Measurements from ENCODE around the gene HTR7.

Gene HTR7

DNA sequence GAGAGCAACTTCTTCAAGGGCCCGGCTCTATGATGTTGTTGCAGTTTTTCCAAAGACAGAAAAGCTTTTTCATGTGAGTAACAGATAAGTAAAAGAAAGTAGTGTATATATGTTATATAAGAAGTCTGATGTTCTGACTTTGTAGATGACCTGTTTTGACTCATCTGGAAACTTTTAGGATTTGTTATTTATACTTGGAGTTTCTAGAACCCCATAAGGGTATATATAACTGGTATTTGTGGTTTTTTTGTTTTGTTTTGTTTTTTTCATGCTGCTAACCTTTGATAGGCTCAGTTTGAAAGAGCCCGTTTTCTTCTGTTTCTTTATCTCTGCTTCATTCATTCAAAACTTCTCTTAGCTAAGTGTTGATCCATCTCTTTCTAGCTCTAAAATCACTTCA, 21.2 kb upstream of the HTR7 start:
- Histone ChIP-seq H3K23ac (ENCODE audit: low read length in 2 of 2) (no peak overlapping the region), H3K9me3 (ENCODE audit: control insufficient read depth, low read length) (no peaks in the 10 kb centered on the region), H2BK12ac (ENCODE audit: low read length in 2 of 2) (no peak overlapping the region), H3K4ac (ENCODE audit: low read depth in 1 of 2, low read length in 2 of 2) (no peak overlapping the region), H3K4me2 (ENCODE audit: low read length, poor library complexity, severe bottlenecking) (no peak overlapping the region), H3K27ac (ENCODE audit: low read length, poor library complexity, severe bottlenecking) (no peak overlapping the region), H3K27me3 (ENCODE audit: control insufficient read depth in 1 of 2, insufficient read depth in 1 of 2, low read length in 2 of 2) (no peaks in the 10 kb centered on the region), H2AK5ac (ENCODE audit: low read length, severe bottlenecking) (no peak overlapping the region), H2BK120ac (ENCODE audit: low read depth, low read length) (no peak overlapping the region), H4K8ac (ENCODE audit: low read length) (no peak overlapping the region), H3K4me3 (ENCODE audit: insufficient read depth in 1 of 2, low read depth in 1 of 2, low read length in 2 of 2) (no peak overlapping the region), H3K9ac (ENCODE audit: low read length) (no peak overlapping the region), H2AFZ (ENCODE audit: low read depth, low read length) (no peak overlapping the region), H3K4me1 (ENCODE audit: control insufficient read depth, insufficient read depth, low read depth, low read length) (no peaks in the 10 kb centered on the region), H2BK5ac (ENCODE audit: low read depth, low read length, poor library complexity, severe bottlenecking) (no peak overlapping the region), H3K18ac (ENCODE audit: low read depth in 1 of 2, low read length in 2 of 2) (no peak overlapping the region), H4K91ac (ENCODE audit: low read length) (no peak overlapping the region), H3K79me1 (replicated peaks; ENCODE audit: low read length, poor library complexity, severe bottlenecking) (peaks cover 14% of the 10 kb centered on the region), H3K36me3 (ENCODE audit: control insufficient read depth in 1 of 2, insufficient read depth in 2 of 2, low read depth in 1 of 2, low read length in 2 of 2) (peaks cover 9 to 64% of the 10 kb centered on the region in 2 experiments), H2BK15ac (ENCODE audit: low read depth, poor library complexity, severe bottlenecking) (no peak overlapping the region), H3K14ac (ENCODE audit: low read length in 2 of 2) (no peak overlapping the region)
- no peak for DNase-seq
- 94% methylated on average over 1 of the region's 2 CpGs for WGBS

DNA sequence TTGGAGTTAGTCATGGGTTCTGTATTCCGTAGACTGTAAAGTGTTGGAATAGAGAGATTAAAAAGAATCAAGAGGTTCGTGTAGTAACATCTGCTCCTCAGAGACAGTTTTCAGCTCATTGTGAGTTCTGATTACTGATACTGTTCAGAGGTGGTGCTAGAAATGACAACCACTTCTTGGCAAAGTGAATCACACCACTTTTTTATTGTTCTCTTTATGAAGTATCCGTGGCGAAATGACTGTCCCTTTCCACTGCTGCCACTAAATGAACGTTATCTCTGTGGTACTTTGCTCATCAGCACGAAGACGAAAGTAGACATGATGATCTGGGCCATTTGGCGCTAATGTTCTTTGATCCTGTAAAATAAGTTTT, 14.8 kb upstream of the HTR7 start:
- Histone ChIP-seq H3K9ac (ENCODE audit: low read length) (peak overlapping the region; percentile 87), H2BK12ac (ENCODE audit: low read length in 2 of 2) (no peak overlapping the region), H3K4ac (ENCODE audit: low read depth in 1 of 2, low read length in 2 of 2) (no peak overlapping the region), H2BK120ac (ENCODE audit: low read depth, low read length) (no peak overlapping the region), H3K4me1 (ENCODE audit: control insufficient read depth, insufficient read depth, low read depth, low read length) (peaks cover 2% of the 10 kb centered on the region), H3K18ac (ENCODE audit: low read depth in 1 of 2, low read length in 2 of 2) (no peak overlapping the region), H3K4me3 (ENCODE audit: insufficient read depth in 1 of 2, low read depth in 1 of 2, low read length in 2 of 2) (peak overlapping the region; percentile 89 to 91), H2AFZ (ENCODE audit: low read depth, low read length) (no peak overlapping the region), H3K27ac (ENCODE audit: low read length, poor library complexity, severe bottlenecking) (no peak overlapping the region), H2BK15ac (ENCODE audit: low read depth, poor library complexity, severe bottlenecking) (no peak overlapping the region), H3K36me3 (ENCODE audit: control insufficient read depth in 1 of 2, insufficient read depth in 2 of 2, low read depth in 1 of 2, low read length in 2 of 2) (peaks cover 6 to 23% of the 10 kb centered on the region in 2 experiments), H3K79me1 (replicated peaks; ENCODE audit: low read length, poor library complexity, severe bottlenecking) (peaks cover 18% of the 10 kb centered on the region), H3K27me3 (ENCODE audit: control insufficient read depth in 1 of 2, insufficient read depth in 1 of 2, low read length in 2 of 2) (peaks cover 0 to 12% of the 10 kb centered on the region in 2 experiments), H3K4me2 (ENCODE audit: low read length, poor library complexity, severe bottlenecking) (peak overlapping the region; percentile 67), H4K8ac (ENCODE audit: low read length) (no peak overlapping the region), H4K91ac (ENCODE audit: low read length) (no peak overlapping the region), H2BK5ac (ENCODE audit: low read depth, low read length, poor library complexity, severe bottlenecking) (no peak overlapping the region), H2AK5ac (ENCODE audit: low read length, severe bottlenecking) (no peak overlapping the region), H3K9me3 (ENCODE audit: control insufficient read depth, low read length) (peaks cover 5% of the 10 kb centered on the region), H3K14ac (ENCODE audit: low read length in 2 of 2) (no peak overlapping the region), H3K23ac (ENCODE audit: low read length in 2 of 2) (no peak overlapping the region)
- WGBS: 66% methylated on average over 8 of the region's 8 CpGs
- no peak for DNase-seq

- H3K4me3 ChIP-seq (ENCODE audit: insufficient read depth in 1 of 2, low read depth in 1 of 2, low read length in 2 of 2): peak within 1 kb of the TSS; percentile 89 to 91
- no peak within 1 kb of the TSS for H2BK12ac ChIP-seq (ENCODE audit: low read length in 2 of 2)
- H3K27me3 ChIP-seq (ENCODE audit: control insufficient read depth in 1 of 2, insufficient read depth in 1 of 2, low read length in 2 of 2): peaks cover 1 to 19% of the 10 kb centered on the region in 2 experiments
- peak within 1 kb of the TSS; percentile 8 for H3K27ac ChIP-seq (ENCODE audit: low read length, poor library complexity, severe bottlenecking)
- peak; percentile 87 for DNase-seq
- no peak within 1 kb of the TSS for H2BK120ac ChIP-seq (ENCODE audit: low read depth, low read length)
- H3K9ac ChIP-seq (ENCODE audit: low read length): peak within 1 kb of the TSS; percentile 87
- peak within 1 kb of the TSS; percentile 94 for H4K8ac ChIP-seq (ENCODE audit: low read length)
- H2AK5ac ChIP-seq (ENCODE audit: low read length, severe bottlenecking): no peak within 1 kb of the TSS
- no peak within 1 kb of the TSS for H3K23ac ChIP-seq (ENCODE audit: low read length in 2 of 2)
- no peak within 1 kb of the TSS for H4K91ac ChIP-seq (ENCODE audit: low read length)
- no peak within 1 kb of the TSS for H2BK5ac ChIP-seq (ENCODE audit: low read depth, low read length, poor library complexity, severe bottlenecking)
- peaks cover 17% of the 10 kb centered on the region for H3K79me1 ChIP-seq (replicated peaks; ENCODE audit: low read length, poor library complexity, severe bottlenecking)
- peak within 1 kb of the TSS; percentile 48 for H2AFZ ChIP-seq (ENCODE audit: low read depth, low read length)
- peak within 1 kb of the TSS; percentile 16 to 87 for H3K4ac ChIP-seq (ENCODE audit: low read depth in 1 of 2, low read length in 2 of 2)
- H3K9me3 ChIP-seq (ENCODE audit: control insufficient read depth, low read length): peaks cover 5% of the 10 kb centered on the region
- peak within 1 kb of the TSS in 1 of 2 experiments; percentile 83 for H3K14ac ChIP-seq (ENCODE audit: low read length in 2 of 2)
- WGBS: 1% methylated on average over 43 of the region's 43 CpGs
- peak within 1 kb of the TSS; percentile 67 for H3K4me2 ChIP-seq (ENCODE audit: low read length, poor library complexity, severe bottlenecking)
- no peak within 1 kb of the TSS for H2BK15ac ChIP-seq (ENCODE audit: low read depth, poor library complexity, severe bottlenecking)
- H3K18ac ChIP-seq (ENCODE audit: low read depth in 1 of 2, low read length in 2 of 2): peak within 1 kb of the TSS in 1 of 2 experiments; percentile 82
- H3K4me1 ChIP-seq (ENCODE audit: control insufficient read depth, insufficient read depth, low read depth, low read length): peaks cover 2% of the 10 kb centered on the region
- H3K36me3 ChIP-seq (ENCODE audit: control insufficient read depth in 1 of 2, insufficient read depth in 2 of 2, low read depth in 1 of 2, low read length in 2 of 2): peaks cover 5 to 17% of the 10 kb centered on the region in 2 experiments
These were observed 14.2 kb upstream of the HTR7 start, which contains the start of gene RPP30 for GRCh38 chr10:90871766-90872647. Gene RPP30, plus strand, starts transcription at chr10:90871974. Its CDS starts 13 bp downstream, at chr10:90871987.

- H2BK120ac ChIP-seq (ENCODE audit: low read depth, low read length): no peak overlapping the region
- H3K4ac ChIP-seq (ENCODE audit: low read depth in 1 of 2, low read length in 2 of 2): no peak overlapping the region
- WGBS: 0% methylated on average over 11 of the region's 14 CpGs
- peaks cover 4 to 25% of the 10 kb centered on the region in 2 experiments for H3K27me3 ChIP-seq (ENCODE audit: control insufficient read depth in 1 of 2, insufficient read depth in 1 of 2, low read length in 2 of 2)
- H4K91ac ChIP-seq (ENCODE audit: low read length): no peak overlapping the region
- H3K4me1 ChIP-seq (ENCODE audit: control insufficient read depth, insufficient read depth, low read depth, low read length): peaks cover 2% of the 10 kb centered on the region
- peak overlapping the region; percentile 8 for H3K27ac ChIP-seq (ENCODE audit: low read length, poor library complexity, severe bottlenecking)
- H3K36me3 ChIP-seq (ENCODE audit: control insufficient read depth in 1 of 2, insufficient read depth in 2 of 2, low read depth in 1 of 2, low read length in 2 of 2): peaks cover 2 to 10% of the 10 kb centered on the region in 2 experiments
- no peak overlapping the region for H2BK15ac ChIP-seq (ENCODE audit: low read depth, poor library complexity, severe bottlenecking)
- peak overlapping the region; percentile 87 for H3K9ac ChIP-seq (ENCODE audit: low read length)
- peaks cover 5% of the 10 kb centered on the region for H3K9me3 ChIP-seq (ENCODE audit: control insufficient read depth, low read length)
- H3K4me2 ChIP-seq (ENCODE audit: low read length, poor library complexity, severe bottlenecking): peak overlapping the region; percentile 67
- no peak overlapping the region for H4K8ac ChIP-seq (ENCODE audit: low read length)
- H2AK5ac ChIP-seq (ENCODE audit: low read length, severe bottlenecking): no peak overlapping the region
- H3K23ac ChIP-seq (ENCODE audit: low read length in 2 of 2): no peak overlapping the region
- no peak overlapping the region for H3K14ac ChIP-seq (ENCODE audit: low read length in 2 of 2)
- peaks cover 12% of the 10 kb centered on the region for H3K79me1 ChIP-seq (replicated peaks; ENCODE audit: low read length, poor library complexity, severe bottlenecking)
- DNase-seq: peak; percentile 90
- no peak overlapping the region for H2BK5ac ChIP-seq (ENCODE audit: low read depth, low read length, poor library complexity, severe bottlenecking)
- peak overlapping the region in 1 of 2 experiments; percentile 89 for H3K4me3 ChIP-seq (ENCODE audit: insufficient read depth in 1 of 2, low read depth in 1 of 2, low read length in 2 of 2)
- H3K18ac ChIP-seq (ENCODE audit: low read depth in 1 of 2, low read length in 2 of 2): no peak overlapping the region
- no peak overlapping the region for H2AFZ ChIP-seq (ENCODE audit: low read depth, low read length)
- H2BK12ac ChIP-seq (ENCODE audit: low read length in 2 of 2): no peak overlapping the region
These were observed 13.5 kb upstream of the HTR7 start for GRCh38 chr10:90871279-90871765.

Data from mesenchymal stem cell (in vitro differentiated cells and primary cell).